Adrenal gland (tissue), 12 donors: ENCODE measurements around the gene FAM53B. TPM values are rescaled to one million over a fixed set of nuclear protein-coding genes. Genes with fewer than 3 reads are reported as not detected.

ENCODE experiments used
- DNase-seq, 7 donors: peaks; one replicate each; pipeline ENCODE4 v3.0.0-alpha.2; 2019 to 2020
- H3K27ac ChIP-seq, 5 donors: fragments of 200-600 bp; sonication (generic) in 4 of 5; 1 replicate in 3 of 5; 2 replicates in 2 of 5; pipeline versions ENCODE4 v1.5.1 to v1.8.0; 2016 to 2020; ENCODE audit warnings: mild to moderate bottlenecking in 1 of 5
- H3K27me3 ChIP-seq: fragments of 200-600 bp; 2 replicates; pipeline ENCODE4 v1.8.0; 2021
- H3K36me3 ChIP-seq, 2 donors: fragments of 200-600 bp; replicated peaks in 1 of 2; 1 replicate in 1 of 2; 2 replicates in 1 of 2; pipeline versions ENCODE4 v1.5.1 to v1.8.0; 2018 to 2022
- H3K4me1 ChIP-seq, 2 donors: fragments of 200-600 bp; replicated peaks in 1 of 2; 1 replicate in 1 of 2; 2 replicates in 1 of 2; pipeline versions ENCODE4 v1.5.1 to v1.8.0; 2018 to 2021
- H3K4me3 ChIP-seq, 4 donors: fragments of 200-600 bp; sonication (generic) in 3 of 4; one replicate each; pipeline ENCODE4 v1.5.1; 2016 to 2018
- H3K9me3 ChIP-seq, 3 donors: fragments of 200-600 bp; sonication (generic) in 1 of 3; replicated peaks in 1 of 3; 1 replicate in 2 of 3; 2 replicates in 1 of 3; pipeline versions ENCODE4 v1.5.1 to v1.8.0; 2016 to 2021
- POLR2A ChIP-seq, 2 donors: fragments of 450-650 bp; IDR thresholded peaks; one replicate each; pipeline ENCODE4 v1.6.1; 2017; ENCODE audit warnings: antibody characterized with exemption in 2 of 2, mild to moderate bottlenecking in 2 of 2, moderate library complexity in 1 of 2
- WGBS, 4 donors: extraction: QIAGEN DNeasy Blood & Tissue Kit in 2 of 4; methylation state at CpG; one replicate each; pipeline versions ENCODE4 v1.1.5 to v1.1.7; 2013 to 2017; 5-methylcytosine and 5-hydroxymethylcytosine counted together
- intact Hi-C, 2 donors: fragments of 100-400 bp; cut with DNase I; formaldehyde crosslinking; loops; one replicate each; pipeline versions ENCODE4 v1.14.1 to v1.15.0; 2022 to 2023
- polyA plus RNA-seq, 3 donors: library from polyadenylated mRNA; stranded (reverse); fragments of 200-250 nt in 2 of 3; fragments of 350-450 nt in 1 of 3; fragmentation: Illumina TruSeq in 1 of 3; extraction: RNeasy Lipid Tissue Mini Kit (QIAGEN cat#74804) in 1 of 3; gene quantifications; one replicate each; pipeline ENCODE4 v1.2.3, GENCODE V29; 2013 to 2014
- total RNA-seq, 9 donors: library from RNA; depleted of rRNA in 4 of 9; stranded (reverse); fragments of >200 nt in 4 of 9; fragments of 120-200 nt in 1 of 9; fragmentation: NEBNext Ultra II Directional in 1 of 9; extraction: Animal tissue kit (Norgen Biotek cat#: 25700) in 1 of 9; gene quantifications; one replicate each; pipeline versions ENCODE4 v1.1.0 to v1.2.4, GENCODE V29; 2013 to 2023
- TF ChIP-seq, protein P1 (sequence below), 6 experiments: fragments of 450-650 bp in 4 of 6; fragments of 200-600 bp in 2 of 6; sonication (generic) in 1 of 6; IDR thresholded peaks; 1 replicate in 5 of 6; 2 replicates in 1 of 6; pipeline versions ENCODE4 v1.5.1 to v1.8.0; 2016 to 2021; ENCODE audit warnings: antibody characterized with exemption in 6 of 6, mild to moderate bottlenecking in 2 of 6, moderate library complexity in 1 of 6
- donor health status: healthy with polysubstance abuse.
- donor health status: Bipolar disorder and iron deficiency.
- donor health status: DM: yes; HTN: yes; CAD: no.
- donor health status: DM: no; HTN: no; CAD: no.
- donor health status: DM: no; HTN: no; CAD: no.
- donor health status: DM: yes; HTN: yes; CAD: no.

FAM53B gene
- total and polyA plus RNA-seq, 12 donors, result 15.1 to 90.9 (median 65.5) TPM

DNA sequence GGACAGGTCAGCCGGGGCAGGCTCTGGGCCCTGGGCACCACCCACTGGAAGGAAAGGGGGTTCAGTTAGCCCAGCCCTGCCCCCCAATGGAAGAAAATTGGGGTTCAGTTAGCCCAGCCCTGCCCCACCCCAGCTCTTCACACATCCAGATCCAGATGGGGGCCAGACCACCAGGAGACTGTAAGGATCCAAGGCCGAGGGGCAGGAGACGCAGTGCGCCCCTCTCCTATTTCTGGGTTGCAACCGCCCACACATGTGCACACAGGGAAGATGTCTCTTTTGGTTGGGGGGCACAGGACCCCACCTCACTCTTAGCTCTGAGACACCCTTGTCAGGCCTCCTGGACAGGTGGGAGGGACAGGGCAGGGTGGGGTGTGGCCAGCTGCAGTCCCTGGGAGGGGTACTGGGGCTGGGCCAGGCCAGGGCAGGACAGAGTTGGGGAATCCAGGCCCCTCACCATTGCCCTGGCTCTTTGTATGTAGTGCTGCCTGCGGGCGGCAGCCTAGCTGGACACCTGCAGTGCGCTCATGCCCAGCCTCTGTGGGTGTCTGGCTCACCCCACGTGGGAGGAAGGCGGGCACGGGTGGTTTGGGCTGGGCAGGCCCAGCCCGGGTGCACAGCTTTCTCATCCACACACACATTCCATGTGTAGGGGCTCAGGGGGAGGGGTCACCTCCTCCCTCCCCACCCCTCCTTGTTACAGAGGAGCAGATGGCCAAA is 141.4 kb downstream of the FAM53B start:
- Histone ChIP-seq H3K27ac (no peak overlapping the region), H3K27me3 (no peaks in the 10 kb centered on the region), H3K4me3 (no peak overlapping the region), H3K36me3 (no peaks in the 10 kb centered on the region), H3K9me3 (no peaks in the 10 kb centered on the region), H3K4me1 (peaks cover 8 to 13% of the 10 kb centered on the region in 2 donors)
- intact Hi-C loops, result no loop called here
- no peak for TF ChIP-seq POLR2A (IDR thresholded peaks at IDR 0.05)
- 93 to 96% methylated on average over 12 of the region's 12 CpGs; no CpG with 5 or more reads in 2 of the 4 donors for WGBS, 4 donors
- DNase-seq, result no peak

DNA sequence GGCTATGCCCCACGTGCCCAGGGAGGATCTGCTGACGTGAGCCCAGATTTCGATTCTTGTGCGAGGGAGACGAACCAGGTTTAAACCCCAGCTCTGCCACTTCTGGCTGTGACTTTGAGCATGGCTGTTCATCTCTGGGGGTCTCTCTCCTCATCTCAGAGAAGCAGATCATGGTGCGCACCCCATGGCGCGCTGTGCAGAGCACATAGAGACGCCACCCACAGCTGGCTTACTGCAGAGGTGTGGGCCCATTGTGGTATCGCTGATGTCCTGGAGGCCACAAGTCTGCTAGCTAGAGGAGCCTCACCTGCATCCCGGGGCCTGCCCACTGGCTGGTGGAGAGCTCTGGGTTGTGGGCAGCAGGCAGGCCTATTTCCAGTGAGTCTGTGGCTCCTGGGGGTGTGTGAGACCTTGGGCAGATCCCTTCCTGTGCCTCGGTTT is 142.0 kb downstream of the FAM53B start:
- intact Hi-C loops, result no loop called here
- WGBS, 4 donors, result 80 to 91% (median 86%) methylated on average over 1 to 12 of the region's 12 CpGs
- TF ChIP-seq, protein P1, sequence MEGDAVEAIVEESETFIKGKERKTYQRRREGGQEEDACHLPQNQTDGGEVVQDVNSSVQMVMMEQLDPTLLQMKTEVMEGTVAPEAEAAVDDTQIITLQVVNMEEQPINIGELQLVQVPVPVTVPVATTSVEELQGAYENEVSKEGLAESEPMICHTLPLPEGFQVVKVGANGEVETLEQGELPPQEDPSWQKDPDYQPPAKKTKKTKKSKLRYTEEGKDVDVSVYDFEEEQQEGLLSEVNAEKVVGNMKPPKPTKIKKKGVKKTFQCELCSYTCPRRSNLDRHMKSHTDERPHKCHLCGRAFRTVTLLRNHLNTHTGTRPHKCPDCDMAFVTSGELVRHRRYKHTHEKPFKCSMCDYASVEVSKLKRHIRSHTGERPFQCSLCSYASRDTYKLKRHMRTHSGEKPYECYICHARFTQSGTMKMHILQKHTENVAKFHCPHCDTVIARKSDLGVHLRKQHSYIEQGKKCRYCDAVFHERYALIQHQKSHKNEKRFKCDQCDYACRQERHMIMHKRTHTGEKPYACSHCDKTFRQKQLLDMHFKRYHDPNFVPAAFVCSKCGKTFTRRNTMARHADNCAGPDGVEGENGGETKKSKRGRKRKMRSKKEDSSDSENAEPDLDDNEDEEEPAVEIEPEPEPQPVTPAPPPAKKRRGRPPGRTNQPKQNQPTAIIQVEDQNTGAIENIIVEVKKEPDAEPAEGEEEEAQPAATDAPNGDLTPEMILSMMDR (IDR thresholded peaks at IDR 0.05), result no peak
- TF ChIP-seq POLR2A (IDR thresholded peaks at IDR 0.05), result no peak

DNA sequence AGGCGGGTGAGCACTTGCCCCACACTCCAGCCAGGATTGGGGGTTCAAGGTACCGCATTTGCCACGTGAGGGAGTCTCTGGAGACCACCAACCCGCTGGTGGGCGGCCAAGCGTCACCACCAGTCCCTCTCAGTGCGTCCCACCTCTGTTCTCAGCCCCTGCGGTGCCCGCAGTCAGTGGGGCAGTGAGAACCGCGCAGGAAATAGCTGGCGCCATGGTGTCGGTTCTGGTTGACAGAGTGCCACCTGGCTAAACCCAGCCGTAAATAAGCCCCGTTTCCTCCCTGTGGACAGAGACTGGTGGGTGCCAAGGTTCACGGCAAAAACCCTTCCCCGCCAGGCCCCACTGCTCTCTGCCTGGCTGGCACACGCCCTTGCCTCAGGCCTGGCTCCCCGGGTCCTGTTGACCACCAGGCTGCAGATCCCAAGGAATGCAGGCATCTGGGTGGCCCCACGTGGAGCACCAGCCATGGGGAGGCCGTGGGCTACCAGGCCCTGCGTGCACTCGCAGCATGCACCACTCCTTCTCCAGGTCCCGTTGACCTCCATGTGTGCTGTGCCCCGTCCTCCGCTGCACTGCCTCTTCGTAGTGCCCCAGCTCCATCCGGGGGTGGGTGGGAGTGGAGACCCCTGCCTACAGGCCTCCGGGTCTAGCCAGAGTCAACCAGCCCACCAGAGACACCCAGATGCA is 142.6 kb downstream of the FAM53B start:
- intact Hi-C loops, result no loop called here
- TF ChIP-seq, protein P1 (IDR thresholded peaks at IDR 0.05), result no peak
- no peak for TF ChIP-seq POLR2A (IDR thresholded peaks at IDR 0.05)
- H3K36me3 ChIP-seq, result no peaks in the 10 kb centered on the region
- DNase-seq, result peak in 1 of 7 donors; percentile 9
- no peaks in the 10 kb centered on the region for H3K27me3 ChIP-seq
- 86 to 95% (median 91%) methylated on average over 7 to 29 of the region's 29 CpGs for WGBS, 4 donors
- H3K4me1 ChIP-seq, result peaks cover 8 to 13% of the 10 kb centered on the region in 2 donors
- H3K27ac ChIP-seq, result no peak overlapping the region
- no peaks in the 10 kb centered on the region for H3K9me3 ChIP-seq
- H3K4me3 ChIP-seq, result no peak overlapping the region

More for the DNA sequence above, 142.0 kb downstream of the FAM53B start:
- peak in 1 of 7 donors; percentile 5 for DNase-seq
- Histone ChIP-seq H3K36me3 (no peaks in the 10 kb centered on the region), H3K27me3 (no peaks in the 10 kb centered on the region), H3K9me3 (no peaks in the 10 kb centered on the region), H3K4me3 (no peak overlapping the region), H3K4me1 (peaks cover 8 to 13% of the 10 kb centered on the region in 2 donors), H3K27ac (no peak overlapping the region)

DNA sequence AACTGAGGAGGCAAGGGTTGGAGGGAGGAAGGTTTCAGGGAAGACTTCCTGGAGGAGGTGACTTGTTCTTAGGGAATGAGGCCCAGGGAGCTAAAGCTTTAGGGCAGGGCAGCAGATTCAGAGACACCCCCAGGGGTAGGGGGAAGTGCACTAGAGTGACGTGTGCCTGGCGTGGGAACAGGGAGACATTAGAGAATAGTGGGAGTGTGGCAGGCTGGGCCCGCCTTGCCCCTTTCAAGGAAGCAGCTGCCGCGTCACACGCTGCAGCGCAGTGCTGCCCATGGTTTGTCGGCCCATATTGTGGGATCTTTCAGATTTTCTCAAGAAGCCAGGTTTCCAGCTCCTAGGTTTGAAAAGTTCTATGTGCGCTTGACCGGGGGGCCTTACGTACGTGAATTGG is 143.2 kb downstream of the FAM53B start:
- WGBS, 4 donors, result 89 to 97% (median 94%) methylated on average over 8 to 12 of the region's 12 CpGs
- Histone ChIP-seq H3K36me3 (no peaks in the 10 kb centered on the region), H3K27ac (no peak overlapping the region), H3K4me1 (peaks cover 8 to 13% of the 10 kb centered on the region in 2 donors), H3K4me3 (no peak overlapping the region), H3K27me3 (no peaks in the 10 kb centered on the region), H3K9me3 (no peaks in the 10 kb centered on the region)
- intact Hi-C loops, result no loop called here
- peak in 1 of 7 donors; percentile 9 for DNase-seq
- TF ChIP-seq, protein P1 (IDR thresholded peaks at IDR 0.05), result no peak
- no peak for TF ChIP-seq POLR2A (IDR thresholded peaks at IDR 0.05)
